ENCODE data around the gene KLHDC4.
A peak's percentile ranks its signal among the peaks of the same experiment; 100 is the strongest.
"Not testable (repeated sequence)": the region's sequence is repeated elsewhere in the genome, so short reads cannot be mapped to it uniquely, and the experiment has no call there.

KLHDC4 gene

DNA sequence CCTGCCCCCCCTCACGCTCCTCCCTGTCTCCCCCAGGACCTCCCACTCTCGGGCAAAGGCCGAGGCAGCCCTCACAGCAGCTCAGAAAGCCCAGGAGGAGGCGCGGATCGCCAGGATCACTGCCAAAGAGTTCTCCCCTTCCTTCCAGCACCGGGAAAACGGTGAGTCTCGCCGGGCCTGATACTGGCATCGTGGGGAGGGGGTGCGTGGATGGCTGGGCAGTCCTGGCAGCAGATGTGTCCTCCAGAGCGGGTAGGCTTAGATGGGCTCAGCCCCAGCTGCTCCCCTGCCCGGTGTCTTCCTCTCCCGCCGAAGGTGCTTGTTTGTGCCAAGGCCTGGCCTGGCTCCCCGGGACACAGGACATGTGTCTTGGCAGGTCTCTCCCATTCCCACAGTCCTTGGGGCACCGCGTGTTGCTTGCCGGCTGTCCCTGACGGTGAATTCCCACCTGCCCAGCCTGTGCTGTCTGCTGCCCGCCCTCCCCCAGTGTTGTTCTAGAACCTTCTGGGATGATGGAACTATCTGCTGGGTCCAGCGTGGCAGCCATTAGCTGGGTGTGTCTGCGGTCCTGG is 81.6 kb downstream of the KLHDC4 start:
- DNase-seq (ENCODE audit: low read depth), result no peak

DNA sequence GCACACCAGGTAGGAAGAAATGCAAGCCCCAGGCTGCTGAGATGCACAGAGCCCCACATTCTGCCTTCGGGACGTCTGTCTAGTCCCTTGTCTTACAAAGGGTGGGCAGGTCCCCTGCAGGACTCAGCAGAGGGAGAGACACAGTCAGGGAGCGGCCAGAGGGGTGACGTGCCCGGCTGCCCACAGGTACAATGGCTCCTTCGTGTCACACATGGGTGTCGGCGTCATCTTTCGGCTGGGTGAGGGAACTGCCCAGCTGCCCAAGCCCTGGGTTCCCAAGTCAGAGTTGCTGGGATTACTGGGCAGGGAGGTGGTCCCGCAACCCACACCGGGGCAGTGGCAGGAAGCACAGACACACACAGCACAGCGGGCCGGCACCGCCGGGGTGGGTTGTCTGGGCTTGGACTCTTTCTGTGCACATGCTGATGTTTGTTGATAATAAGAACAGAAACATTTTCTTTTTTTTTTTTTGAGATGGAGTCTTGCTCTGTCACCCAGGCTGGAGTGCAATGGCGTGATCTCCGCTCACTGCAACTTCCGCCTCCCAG is 82.9 kb downstream of the KLHDC4 start:
- DNase-seq (ENCODE audit: low read depth), result no peak

DNA sequence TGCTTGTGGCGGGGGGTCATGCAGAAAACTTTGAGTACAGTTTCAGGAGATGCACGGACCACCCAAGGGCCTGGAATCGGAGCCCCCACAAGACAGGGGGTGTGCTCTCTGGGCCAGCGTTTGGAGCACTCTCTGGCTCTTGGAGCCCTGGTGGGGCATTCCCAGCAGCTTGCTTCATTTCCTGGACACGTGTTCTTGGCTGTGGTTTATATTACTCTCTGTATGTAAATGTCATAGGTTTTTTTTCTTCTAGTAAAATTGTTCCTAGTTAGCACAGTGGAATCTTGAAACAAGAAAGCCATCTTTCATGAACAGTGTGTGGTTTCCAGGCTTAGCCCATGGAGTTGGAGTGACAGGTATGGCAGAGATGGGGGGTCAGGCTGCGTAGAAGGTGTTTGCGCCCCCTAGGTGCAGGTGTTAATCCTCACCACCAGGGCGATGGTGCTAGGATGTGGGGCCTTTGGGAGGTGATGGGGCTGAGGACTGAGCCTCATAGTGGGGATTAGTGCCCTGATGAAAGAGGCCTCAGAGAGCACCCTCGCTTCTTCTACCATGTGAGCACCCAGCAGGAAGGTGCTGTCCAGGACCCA is 83.7 kb downstream of the KLHDC4 start:
- no peak for DNase-seq (ENCODE audit: low read depth)

DNA sequence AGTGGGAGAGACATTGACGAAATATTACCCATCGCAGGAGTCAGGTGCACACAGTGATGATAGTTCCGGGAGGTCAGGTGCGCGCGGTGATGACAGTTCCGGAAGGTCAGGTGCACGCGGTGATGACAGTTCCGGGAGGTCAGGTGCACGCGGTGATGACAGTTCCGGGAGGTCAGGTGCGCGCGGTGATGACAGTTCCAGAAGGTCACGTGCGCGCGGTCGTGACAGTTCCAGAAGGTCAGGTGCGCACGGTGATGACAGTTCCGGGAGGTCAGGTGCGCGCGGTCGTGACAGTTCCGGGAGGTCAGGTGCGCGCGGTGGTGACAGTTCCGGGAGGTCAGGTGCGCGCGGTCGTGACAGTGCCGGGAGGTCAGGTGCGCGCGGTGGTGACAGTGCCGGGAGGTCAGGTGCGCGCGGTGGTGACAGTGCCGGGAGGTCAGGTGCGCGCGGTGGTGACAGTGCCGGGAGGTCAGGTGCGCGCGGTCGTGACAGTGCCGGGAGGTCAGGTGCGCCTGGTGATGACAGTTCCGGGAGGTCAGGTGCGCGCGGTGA is 84.7 kb downstream of the KLHDC4 start:
- not testable (repeated sequence) for DNase-seq (ENCODE audit: low read depth)

DNA sequence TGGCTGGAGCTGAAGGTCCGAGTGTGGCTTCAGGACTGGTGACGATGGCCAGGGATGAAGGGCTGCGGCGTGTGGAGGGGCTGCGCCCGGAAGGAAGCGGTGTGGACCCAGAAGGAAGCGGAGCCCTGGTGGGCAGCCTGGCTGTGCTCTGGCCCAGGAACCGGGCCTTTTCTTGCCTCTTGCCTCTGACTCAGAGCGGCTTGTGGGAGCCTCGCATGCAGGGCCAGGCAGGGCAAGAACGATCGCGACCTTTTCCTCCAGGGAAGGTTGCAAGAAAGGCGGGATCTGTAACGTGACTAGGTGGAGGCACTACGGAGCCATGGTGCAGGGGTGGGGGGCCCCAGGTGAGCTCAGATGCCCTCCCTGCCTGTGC is 85.5 kb downstream of the KLHDC4 start:
- no peak for DNase-seq (ENCODE audit: low read depth)

DNA sequence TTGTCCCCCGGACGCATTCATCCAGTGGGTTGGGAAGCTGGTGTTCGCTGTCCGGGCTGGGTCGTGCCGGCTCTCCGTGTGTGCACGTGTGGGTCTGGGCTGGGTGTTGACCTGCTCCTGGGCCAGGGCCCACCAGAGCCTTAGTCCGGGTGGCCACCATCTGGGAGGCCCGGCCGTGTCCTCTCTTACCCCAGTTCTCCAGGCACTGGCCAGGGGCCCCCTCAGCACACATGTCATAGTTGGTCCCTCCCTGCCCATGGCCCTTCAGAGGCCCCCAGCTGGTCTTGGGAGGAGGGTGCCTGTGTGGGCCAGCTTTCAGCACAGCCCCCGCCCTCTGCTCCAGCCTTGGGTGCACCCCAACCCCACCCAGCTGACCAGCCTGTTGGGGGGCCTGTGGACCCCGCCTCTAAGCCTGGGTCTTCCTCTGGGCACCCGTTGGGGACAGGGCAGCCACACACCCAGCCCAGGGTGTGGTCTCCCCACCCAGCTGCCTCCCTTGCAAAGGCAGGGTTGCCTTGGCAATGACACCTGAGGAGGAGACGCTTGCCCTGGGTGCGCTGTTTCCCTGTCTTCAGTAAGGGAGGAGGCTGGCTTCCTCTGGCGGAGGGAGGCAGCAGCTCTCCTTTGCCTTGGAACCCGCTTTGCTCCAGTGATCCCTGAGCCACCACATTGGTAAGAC is 86.1 kb downstream of the KLHDC4 start:
- no peak for DNase-seq (ENCODE audit: low read depth)

DNA sequence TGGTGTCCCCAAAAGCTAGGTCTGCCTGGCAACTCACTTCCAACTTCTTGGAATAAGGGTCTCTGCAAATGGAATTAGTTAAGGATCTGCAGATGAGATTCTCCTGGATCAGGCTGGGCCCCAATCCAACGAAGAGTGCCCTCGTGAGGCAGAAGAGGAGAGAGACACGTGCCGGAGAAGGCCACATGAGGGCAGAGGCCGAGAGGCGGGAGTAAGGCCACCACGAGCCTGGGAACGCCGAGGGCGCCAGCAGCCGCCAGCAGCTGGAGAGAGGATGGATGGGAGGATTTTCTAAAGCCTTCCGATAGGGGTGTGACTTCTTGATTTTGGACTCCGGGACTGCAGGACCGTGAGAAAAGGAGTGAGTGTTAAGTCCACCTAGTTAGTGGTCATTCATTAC is 87.2 kb downstream of the KLHDC4 start:
- no peak for DNase-seq (ENCODE audit: low read depth)

DNA sequence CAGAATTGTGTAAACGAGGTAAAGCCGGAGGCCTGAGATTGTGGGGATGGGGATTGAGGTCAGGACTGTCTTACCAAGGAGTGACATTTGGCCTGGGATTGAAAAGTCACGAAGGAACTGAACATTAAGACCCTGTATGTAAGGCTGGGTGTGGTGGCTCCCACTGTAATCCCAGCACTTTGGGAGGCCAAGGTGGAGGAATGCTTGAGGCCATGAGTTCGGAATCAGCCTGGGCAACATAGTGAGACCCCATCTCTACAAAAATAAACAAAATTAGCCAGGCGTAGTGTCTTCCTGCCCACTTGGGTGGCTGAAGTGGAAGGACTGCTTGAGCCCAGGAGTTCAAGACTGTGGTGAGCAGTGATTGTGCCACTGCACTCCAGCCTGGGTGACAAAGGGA is 88.0 kb downstream of the KLHDC4 start:
- no peak for DNase-seq (ENCODE audit: low read depth)

DNA sequence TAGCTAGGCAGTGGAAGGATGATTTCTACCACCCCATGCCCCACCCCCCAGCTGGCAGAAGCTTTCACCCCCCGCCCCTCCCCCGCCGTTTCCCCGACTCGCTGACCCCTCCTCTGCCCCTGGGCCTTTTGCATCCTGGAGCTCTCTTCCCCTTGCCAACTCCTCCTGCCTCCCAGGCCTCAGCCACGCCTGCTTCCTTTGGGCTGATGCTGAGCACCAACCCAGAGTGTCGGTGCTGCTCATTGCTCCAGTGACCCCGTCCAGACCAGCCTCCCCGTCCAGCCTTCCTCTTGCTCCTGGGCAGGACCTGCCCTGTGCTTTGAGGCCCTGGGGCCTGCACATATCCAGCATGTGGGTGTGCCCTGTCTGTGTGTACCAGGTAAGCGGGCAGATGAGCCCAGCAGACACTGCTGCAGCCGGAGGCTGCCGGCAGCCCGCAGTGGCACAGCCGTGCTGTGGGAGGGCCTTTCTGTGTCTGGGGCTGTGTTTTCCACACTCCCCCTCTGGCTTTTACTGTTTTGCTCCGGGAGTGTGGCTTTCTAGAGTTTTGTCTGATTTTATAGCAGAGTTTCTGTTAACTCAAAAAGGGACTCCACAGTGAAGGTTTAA is 90.6 kb downstream of the KLHDC4 start:
- DNase-seq (ENCODE audit: low read depth), result no peak

DNA sequence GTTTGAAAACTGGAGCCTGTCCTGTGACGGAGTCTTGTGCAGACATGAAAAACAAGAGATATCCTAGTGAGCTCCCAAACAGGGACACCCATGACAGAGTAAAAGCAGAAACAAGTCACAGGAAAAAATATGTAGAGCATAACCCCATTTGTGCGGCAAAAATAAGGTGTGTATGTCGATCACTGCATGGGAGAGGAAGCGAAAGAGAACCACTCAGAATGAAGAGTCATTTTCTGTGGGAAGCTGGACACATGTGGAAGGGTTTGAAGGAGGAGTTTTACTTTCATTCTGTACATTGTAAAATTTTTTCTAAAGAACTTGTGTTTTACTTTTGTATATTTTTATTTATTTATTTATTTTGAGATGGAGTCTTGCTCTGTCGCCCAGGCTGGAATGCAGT is 91.4 kb downstream of the KLHDC4 start:
- DNase-seq (ENCODE audit: low read depth), result no peak

DNA sequence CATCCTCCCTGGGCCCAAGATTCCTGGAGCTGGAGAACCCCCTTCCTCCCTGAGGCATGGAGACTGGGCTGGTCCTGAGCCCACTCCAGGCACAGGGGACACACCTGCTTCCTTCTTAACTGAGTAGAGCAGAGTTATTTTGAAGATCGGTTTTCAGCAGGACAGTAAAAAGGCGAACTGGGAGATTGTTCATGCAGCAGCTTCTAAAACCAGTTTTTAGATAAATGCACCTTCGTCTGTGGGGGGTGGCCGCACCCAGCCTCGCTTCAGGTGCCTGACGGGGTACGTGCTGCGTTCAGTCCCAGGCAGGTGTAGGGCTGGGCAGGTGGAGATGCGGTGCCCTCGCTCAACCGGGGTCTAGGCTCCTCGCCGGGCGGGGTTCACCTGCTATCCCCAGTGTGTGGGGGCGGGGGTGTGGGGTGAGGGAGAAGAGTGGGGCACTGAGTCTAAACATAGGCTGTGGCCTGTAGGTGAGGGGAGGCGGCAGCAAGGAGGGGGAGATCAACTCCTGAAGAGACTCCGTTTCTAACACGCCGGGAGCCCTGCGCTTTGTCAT is 94.0 kb downstream of the KLHDC4 start:
- no peak for DNase-seq (ENCODE audit: low read depth)

DNA sequence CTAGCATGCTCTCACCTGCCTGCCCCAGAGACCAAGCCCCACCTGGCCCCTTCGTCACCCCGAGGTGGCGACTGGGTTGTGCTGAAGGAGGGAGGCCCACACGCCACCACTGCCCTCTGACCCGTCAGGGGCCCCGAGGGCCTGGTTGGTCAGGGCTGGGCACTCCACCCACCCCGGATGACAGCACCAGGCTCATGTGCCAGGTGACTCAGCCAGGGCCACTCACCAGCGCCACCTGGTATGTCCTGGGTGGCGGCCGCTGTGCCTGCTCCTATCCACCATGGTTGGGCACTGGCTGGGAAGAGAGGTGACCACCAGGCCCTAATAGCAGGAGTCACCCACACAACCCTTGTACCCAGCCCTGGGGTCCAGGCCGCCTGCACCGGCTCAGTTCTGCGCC is 94.6 kb downstream of the KLHDC4 start:
- no peak for DNase-seq (ENCODE audit: low read depth)

DNA sequence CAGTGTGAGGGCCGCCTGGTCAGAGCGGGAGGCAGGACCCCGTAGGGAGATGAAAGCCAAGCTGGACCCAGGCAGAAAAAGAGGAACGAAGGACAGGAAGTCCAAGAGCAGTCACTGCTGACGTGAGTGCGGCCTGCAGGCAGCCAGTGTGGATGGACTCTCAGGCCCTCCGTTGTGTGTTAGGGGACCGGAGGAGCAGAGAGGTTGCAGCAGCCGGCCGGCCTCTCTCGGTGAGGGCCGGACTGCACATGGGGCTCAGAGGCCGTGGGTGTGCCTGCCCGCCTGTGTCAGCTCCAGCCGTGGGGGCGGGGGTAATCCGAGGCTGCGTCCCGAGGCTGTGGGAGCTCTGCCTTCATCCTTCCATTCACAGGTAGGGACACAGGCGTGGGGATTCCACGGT is 96.1 kb downstream of the KLHDC4 start:
- DNase-seq (ENCODE audit: low read depth), result no peak

DNA sequence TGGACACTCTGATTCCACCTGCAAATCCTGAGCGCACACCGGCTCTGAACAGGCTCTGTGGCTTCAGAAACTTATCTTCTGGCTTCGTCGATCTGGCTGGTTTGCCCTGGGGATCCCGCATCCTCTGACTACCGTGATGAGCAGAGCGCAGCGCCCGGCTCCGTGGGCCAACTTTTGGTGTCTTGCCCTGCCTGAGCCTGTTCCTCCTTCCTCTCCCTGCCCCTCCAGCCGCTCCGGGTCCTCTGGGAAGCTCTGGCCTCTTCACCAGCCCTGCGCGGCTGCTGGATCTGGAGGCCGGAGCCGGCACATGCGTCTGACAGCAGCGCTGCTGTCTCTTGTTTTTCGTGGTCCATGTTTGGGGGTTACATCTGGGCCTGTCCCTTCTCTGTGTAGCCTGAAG is 97.8 kb downstream of the KLHDC4 start:
- DNase-seq (ENCODE audit: low read depth), result no peak

DNA sequence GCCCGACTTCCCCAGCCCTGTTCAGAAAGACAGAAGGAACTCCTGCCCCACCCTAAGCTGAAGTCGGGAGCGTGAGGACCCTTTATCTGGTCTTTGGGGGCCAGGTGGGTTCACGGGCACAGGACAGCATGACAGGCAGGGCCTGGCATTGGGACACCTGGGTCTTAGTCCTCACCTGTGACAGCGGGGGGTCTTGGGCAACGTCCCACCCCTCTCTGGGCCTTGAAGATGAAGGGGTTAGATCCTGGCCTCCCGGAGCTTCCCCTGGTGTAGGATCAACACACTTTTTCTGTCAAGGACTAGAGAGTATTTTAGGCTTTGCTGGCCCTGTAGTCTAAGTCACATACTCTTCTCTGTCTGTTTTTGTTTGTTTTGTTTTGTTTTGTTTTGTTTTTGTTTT is 98.3 kb downstream of the KLHDC4 start:
- no peak for DNase-seq (ENCODE audit: low read depth)

DNA sequence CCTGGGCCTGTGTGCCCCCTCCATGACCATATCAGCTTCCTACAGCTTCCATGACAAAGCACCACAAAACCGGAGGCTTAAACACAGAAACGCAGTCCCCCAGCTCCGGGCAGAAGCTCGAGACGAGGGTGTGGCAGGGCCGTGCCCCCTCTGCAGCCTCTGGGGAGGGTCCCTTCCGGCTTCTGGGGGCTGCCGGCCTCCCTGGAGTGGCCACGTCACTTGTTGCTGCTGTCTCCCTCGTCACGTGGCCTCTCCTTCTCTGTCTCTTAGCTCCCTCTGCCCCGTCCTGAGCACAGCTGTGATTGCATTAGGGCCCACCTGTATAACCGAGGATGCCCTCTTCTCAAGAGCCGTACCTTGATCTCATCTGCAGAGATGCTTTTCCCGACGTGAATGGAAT is 98.9 kb downstream of the KLHDC4 start:
- DNase-seq (ENCODE audit: low read depth), result no peak

DNA sequence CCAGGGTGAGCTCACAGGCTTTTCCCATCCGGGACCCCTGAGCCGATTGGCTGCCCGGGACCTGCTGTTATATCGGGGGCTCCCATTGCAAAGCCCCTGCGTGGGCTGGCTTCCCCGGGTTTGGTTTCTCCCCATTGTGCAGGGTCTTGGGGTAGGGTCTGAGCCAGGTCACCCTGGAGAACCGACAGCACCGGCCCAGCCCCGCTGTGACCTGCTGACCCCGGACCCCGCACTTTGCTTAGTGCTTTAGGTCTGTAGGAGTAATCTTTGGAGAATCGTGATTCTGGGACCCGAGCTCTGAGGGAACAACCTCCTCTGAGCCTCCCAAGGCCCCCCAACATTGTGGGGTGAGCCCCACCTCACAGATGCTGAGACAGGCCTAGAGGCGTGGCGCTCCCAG is 100.6 kb downstream of the KLHDC4 start:
- DNase-seq (ENCODE audit: low read depth), result no peak

DNA sequence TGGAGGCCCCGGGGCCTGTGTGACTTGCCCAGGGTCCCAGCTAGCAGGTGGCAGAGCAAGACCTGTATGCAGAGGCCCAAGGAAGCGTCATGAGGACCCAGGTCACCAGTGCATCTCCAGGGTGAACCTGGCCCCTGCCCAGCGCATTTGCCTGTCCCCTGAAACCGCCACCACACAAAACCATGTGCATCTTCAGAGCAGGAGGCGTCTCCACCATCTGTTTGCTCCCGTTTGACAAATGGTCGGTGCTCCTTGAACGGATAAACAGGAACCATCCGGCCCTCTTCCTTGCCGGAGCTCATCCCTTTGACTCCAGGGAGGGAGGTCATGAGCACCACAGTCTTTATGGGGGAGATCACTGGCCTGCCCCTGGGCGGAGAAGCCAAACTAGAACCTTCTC is 101.0 kb downstream of the KLHDC4 start:
- DNase-seq (ENCODE audit: low read depth), result no peak

DNA sequence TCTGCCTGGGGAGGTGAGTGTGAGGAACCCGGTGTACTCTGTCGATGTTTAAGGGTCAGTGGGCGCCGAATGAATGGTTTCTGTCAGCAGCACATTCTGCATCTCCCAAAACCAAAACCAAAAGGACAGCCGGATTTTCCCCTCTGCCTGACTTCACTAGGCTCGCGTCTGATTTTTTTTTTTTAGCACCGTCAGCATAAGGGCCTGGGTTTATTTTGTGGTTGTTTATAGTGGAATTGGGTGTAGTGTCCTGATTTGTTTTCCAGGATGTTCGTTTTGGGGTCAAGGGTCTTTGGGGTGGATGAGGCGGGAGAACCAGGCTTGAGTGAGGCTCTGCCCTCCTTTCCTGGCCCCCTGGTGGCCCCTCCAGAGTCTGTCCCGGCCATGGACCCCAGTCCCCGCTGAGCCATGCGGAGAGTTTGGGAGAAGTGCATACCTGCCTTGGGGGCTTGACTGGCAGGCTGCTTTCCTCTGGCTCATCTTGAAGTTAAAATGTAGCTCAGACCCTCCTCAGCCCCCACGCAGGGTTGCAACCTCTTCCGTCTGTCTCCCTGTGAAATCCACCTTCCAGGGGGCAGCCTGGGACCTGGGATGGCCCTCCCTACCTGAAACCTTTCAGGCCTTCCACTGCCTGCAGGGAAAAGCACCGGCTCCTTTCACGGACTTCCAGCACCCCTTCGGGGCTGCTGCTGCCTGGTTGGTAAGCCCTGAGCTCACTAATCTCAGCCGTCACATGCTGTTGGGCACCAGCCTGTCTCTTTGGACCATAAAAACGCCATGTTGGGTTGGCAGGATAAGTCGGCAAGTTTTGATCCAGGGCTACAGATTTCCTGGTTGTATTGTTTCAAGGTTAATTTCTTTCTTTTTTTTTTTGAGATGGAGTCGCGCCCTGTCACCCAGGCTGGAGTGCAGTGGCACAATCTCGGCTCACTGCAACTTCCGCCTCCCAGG is 103.3 kb downstream of the KLHDC4 start:
- DNase-seq (ENCODE audit: low read depth), result no peak

DNA sequence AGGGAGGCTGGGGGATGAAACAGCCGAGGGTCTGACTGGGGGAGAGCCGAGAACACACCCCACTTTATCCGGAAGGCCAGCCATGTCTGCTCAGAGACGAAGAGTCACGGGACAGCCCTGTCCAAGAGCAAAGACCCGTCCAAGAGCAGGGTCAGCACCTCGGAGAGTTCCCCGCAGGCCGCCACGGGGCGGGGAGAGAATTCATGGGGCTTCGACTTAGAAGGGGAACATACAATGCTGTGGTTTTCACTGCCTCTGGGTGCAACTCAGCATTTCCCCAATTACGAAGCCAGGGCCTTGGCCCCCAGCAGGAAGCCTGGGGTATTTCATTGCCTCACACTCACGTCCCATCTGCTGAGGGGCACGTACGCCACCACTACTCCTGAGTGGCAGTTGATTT is 104.2 kb downstream of the KLHDC4 start:
- DNase-seq (ENCODE audit: low read depth), result peak; percentile 2

DNA sequence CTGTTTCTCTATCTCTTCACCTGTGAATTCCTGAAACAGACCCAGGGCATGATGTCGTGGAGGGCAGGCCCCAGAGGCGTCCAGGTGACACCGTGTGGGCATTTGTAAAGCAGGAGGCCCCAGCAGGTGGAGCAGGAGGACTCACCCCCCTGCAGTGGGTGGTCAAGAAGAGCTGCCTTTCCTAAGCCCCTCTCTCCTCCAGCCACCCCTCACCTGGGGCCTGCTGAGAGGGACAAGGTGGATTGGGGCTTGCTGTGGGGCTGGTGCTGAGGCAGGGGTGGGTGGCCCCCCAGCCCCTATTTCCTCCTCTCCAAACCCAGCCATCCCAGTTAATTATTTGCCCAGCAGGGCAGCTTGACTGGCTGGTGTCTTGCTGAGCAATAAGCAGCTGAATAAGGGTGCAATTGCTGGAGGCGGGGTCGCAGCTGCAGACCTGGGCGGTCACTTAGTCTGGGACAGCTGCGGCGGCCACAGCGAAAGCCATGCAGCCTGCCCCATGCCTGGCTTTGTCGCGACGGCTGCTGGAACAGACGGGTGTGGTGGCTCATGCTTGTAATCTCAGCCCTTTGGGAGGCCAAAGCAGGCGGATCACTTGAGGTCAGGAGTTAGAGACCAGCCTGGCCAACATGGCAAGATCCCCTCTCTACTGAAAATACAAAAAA is 107.1 kb downstream of the KLHDC4 start:
- no peak for DNase-seq (ENCODE audit: low read depth)

Measured in activated T-cell treated with anti-CD3 and anti-CD28 coated beads for 24 hours (primary cell).